Measurements from ENCODE around the gene ANTXR1.

DNA sequence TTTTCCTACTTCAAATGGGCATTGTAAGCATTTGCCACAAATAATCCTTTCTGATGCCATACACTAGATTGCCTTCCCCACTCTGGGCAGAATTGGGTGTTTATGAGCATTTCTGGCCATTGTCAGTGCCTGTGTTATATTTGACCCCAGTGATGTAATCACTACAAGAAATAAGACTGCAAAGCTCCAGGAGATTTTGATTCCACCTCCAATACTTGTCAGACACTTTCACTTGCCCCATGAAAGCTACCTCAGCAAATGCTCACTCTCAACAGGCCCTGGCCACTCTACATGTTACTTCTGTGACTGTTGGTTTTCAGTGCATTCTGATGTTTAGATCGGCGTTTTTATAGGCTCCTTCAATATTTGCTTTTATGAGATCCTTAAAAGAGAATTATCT lies 239.0 kb downstream of the ANTXR1 start:
- no peak for TF ChIP-seq CTCF (IDR thresholded peaks at IDR 0.05)
- no peak for TF ChIP-seq POLR2A (IDR thresholded peaks at IDR 0.05)
- TF ChIP-seq POLR2AphosphoS5 (IDR thresholded peaks at IDR 0.05), result no peak
- no peak for TF ChIP-seq EP300 (IDR thresholded peaks at IDR 0.05; ENCODE audit: low read depth)
